Stimulated activated CD8-positive, alpha-beta memory T cell treated with anti-CD3 and anti-CD28 coated beads, Interleukin-7, amount 100 ng/mL, for 4 hours (primary cell): ENCODE data around the gene CADM1.

Experiments
- DNase-seq, 2 donors: peaks; one replicate each; pipeline ENCODE4 v3.0.0-alpha.2; 2020; ENCODE audit warnings: low read depth in 2 of 2

Gene CADM1

GRCh38 chr11:115504276-115505158 is at the start of gene CADM1:
TSS of gene CADM1 (minus strand) at chr11:115504415.
- DNase-seq = peak; percentile 61 to 67

- DNase-seq = no peak
Observed at GRCh38 chr11:115552773-115553438, 48.7 kb upstream of the CADM1 start.

- DNase-seq = no peak
Observed at GRCh38 chr11:115552151-115552772, 48.0 kb upstream of the CADM1 start.

- DNase-seq = no peak
Observed at GRCh38 chr11:115550291-115551059, 46.3 kb upstream of the CADM1 start.

GRCh38 chr11:115548878-115549528 is 44.8 kb upstream of the CADM1 start:
- no peak for DNase-seq

- no peak for DNase-seq
Observed at GRCh38 chr11:115545581-115546210, 41.5 kb upstream of the CADM1 start.

- no peak for DNase-seq
Observed at GRCh38 chr11:115544422-115544948, 40.3 kb upstream of the CADM1 start.

- DNase-seq = no peak
Observed at GRCh38 chr11:115541518-115541917, 37.3 kb upstream of the CADM1 start.

- DNase-seq = no peak
Observed at GRCh38 chr11:115539844-115540243, 35.6 kb upstream of the CADM1 start.

- no peak for DNase-seq
Observed at GRCh38 chr11:115535781-115536180, 31.6 kb upstream of the CADM1 start.

- DNase-seq = no peak
Observed at GRCh38 chr11:115530752-115531151, 26.5 kb upstream of the CADM1 start.

GRCh38 chr11:115528225-115528624 is 24.0 kb upstream of the CADM1 start:
- no peak for DNase-seq

GRCh38 chr11:115527534-115528125 is 23.4 kb upstream of the CADM1 start:
- DNase-seq = no peak

- DNase-seq = no peak
Observed at GRCh38 chr11:115525531-115526006, 21.4 kb upstream of the CADM1 start.

GRCh38 chr11:115524572-115524971 is 20.4 kb upstream of the CADM1 start:
- no peak for DNase-seq

GRCh38 chr11:115523727-115524399 is 19.6 kb upstream of the CADM1 start:
- DNase-seq = no peak

GRCh38 chr11:115522302-115522701 is 18.1 kb upstream of the CADM1 start:
- no peak for DNase-seq

GRCh38 chr11:115521825-115522224 is 17.6 kb upstream of the CADM1 start:
- no peak for DNase-seq

GRCh38 chr11:115518983-115519628 is 14.9 kb upstream of the CADM1 start:
- no peak for DNase-seq
